ENCODE measurements around the gene FIGNL1.

The FIGNL1 gene

DNA sequence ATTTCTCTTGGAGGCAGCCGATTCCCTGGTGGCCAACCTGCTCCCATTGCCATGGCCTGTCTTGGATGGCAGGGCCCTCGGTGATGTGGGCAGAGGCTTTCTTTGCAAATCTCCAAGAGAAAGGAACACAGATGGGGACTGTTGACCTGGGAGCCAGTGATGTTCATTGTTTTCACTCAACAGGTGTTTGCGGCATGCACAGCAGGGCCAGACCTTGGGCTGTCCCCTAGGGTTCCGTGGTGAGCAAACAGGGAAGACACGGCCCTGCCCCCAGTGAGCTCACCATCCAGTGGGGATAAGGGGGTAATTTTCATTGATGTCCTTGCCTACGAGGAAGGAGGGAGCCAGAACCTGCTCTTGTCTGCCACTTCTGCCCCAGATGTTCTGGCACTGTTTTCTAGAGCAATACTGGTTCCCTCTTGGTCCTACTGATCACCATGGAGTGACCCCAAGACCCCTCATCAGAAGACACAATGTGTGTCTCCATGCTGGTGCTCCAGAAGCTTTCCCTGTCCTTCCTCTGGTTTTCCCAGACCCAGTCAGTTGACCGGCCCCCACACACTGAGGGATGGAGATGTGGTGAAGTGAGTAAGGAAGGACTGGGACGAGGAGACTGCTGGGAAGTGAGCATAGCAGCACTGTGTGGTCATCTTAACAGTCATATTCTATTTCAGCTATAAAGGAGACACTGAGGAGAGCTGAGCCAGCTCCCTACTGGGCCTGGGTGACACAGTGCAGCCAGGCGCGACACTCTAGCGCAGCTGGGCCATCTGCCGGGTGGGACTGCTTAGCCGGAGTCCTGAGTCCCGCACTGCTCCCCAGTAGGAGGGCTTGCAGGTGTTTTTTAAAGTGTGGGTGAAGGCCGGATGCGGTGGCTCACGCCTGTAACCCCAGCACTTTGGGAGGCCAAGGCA, 20.4 kb upstream of the FIGNL1 start:
- H3K4me2 ChIP-seq (ENCODE audit: low read depth, low read length, poor library complexity, severe bottlenecking): no peak overlapping the region
- H3K27me3 ChIP-seq (ENCODE audit: insufficient read depth, low read length, poor library complexity, severe bottlenecking): no peaks in the 10 kb centered on the region
- no peaks in the 10 kb centered on the region for H3F3A ChIP-seq (ENCODE audit: low read depth)
- TF ChIP-seq, protein P1, sequence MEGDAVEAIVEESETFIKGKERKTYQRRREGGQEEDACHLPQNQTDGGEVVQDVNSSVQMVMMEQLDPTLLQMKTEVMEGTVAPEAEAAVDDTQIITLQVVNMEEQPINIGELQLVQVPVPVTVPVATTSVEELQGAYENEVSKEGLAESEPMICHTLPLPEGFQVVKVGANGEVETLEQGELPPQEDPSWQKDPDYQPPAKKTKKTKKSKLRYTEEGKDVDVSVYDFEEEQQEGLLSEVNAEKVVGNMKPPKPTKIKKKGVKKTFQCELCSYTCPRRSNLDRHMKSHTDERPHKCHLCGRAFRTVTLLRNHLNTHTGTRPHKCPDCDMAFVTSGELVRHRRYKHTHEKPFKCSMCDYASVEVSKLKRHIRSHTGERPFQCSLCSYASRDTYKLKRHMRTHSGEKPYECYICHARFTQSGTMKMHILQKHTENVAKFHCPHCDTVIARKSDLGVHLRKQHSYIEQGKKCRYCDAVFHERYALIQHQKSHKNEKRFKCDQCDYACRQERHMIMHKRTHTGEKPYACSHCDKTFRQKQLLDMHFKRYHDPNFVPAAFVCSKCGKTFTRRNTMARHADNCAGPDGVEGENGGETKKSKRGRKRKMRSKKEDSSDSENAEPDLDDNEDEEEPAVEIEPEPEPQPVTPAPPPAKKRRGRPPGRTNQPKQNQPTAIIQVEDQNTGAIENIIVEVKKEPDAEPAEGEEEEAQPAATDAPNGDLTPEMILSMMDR (conservative IDR thresholded peaks at IDR 0.05; ENCODE audit: low read length): no peak
- TF ChIP-seq EZH2phosphoT487 (IDR thresholded peaks at IDR 0.05; ENCODE audit: borderline replicate concordance): no peak
- no peak overlapping the region for H3K4me3 ChIP-seq (ENCODE audit: low read length, poor library complexity, severe bottlenecking)
- H3K79me2 ChIP-seq (ENCODE audit: insufficient read depth, low read length): no peaks in the 10 kb centered on the region
- no peaks in the 10 kb centered on the region for H3K9me3 ChIP-seq (ENCODE audit: insufficient read depth, low read depth, low read length)
- H2AFZ ChIP-seq (ENCODE audit: low read length): no peak overlapping the region
- no peak overlapping the region for H3K9ac ChIP-seq (ENCODE audit: low read depth, low read length, poor library complexity, severe bottlenecking)
- peaks cover 4% of the 10 kb centered on the region for H3K4me1 ChIP-seq (ENCODE audit: insufficient read depth, low read length, poor library complexity, severe bottlenecking)
- no peaks in the 10 kb centered on the region for H3K36me3 ChIP-seq (ENCODE audit: insufficient read depth, low read length)
- H4K20me1 ChIP-seq (ENCODE audit: insufficient read depth, low read length, poor library complexity, severe bottlenecking): no peaks in the 10 kb centered on the region
- H3K9me2 ChIP-seq (replicated peaks; ENCODE audit: low read depth, low read length): no peaks in the 10 kb centered on the region

DNA sequence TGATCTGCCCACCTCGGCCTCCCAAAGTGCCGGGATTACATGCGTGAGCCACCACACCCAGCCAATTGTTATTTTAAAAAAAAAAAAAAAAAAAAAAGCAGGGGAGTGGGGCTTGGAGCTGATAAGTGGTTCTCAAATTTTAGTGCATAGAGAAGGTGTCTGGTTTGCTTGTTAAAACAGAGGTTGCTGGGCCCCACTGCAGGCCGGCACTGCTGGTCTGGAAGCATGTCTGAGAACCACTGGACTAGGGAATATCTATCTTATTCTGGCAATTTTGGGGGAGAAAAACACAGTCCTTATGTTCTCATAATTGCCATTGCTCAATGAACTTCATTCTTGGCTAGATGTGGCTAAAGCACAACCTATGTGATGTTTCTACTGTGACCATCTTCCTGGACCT, 19.0 kb upstream of the FIGNL1 start:
- Histone ChIP-seq H3K36me3 (ENCODE audit: insufficient read depth, low read length) (no peaks in the 10 kb centered on the region), H3K27me3 (ENCODE audit: insufficient read depth, low read length, poor library complexity, severe bottlenecking) (no peaks in the 10 kb centered on the region), H3K4me2 (ENCODE audit: low read depth, low read length, poor library complexity, severe bottlenecking) (no peak overlapping the region), H3F3A (ENCODE audit: low read depth) (no peaks in the 10 kb centered on the region), H3K9ac (ENCODE audit: low read depth, low read length, poor library complexity, severe bottlenecking) (no peak overlapping the region), H3K9me2 (replicated peaks; ENCODE audit: low read depth, low read length) (no peaks in the 10 kb centered on the region), H3K79me2 (ENCODE audit: insufficient read depth, low read length) (no peaks in the 10 kb centered on the region), H3K9me3 (ENCODE audit: insufficient read depth, low read depth, low read length) (no peaks in the 10 kb centered on the region), H3K4me1 (ENCODE audit: insufficient read depth, low read length, poor library complexity, severe bottlenecking) (peaks cover 4% of the 10 kb centered on the region), H3K4me3 (ENCODE audit: low read length, poor library complexity, severe bottlenecking) (no peak overlapping the region), H4K20me1 (ENCODE audit: insufficient read depth, low read length, poor library complexity, severe bottlenecking) (no peaks in the 10 kb centered on the region), H2AFZ (ENCODE audit: low read length) (no peak overlapping the region)
- TF ChIP-seq, protein P1 (conservative IDR thresholded peaks at IDR 0.05; ENCODE audit: low read length): no peak

DNA sequence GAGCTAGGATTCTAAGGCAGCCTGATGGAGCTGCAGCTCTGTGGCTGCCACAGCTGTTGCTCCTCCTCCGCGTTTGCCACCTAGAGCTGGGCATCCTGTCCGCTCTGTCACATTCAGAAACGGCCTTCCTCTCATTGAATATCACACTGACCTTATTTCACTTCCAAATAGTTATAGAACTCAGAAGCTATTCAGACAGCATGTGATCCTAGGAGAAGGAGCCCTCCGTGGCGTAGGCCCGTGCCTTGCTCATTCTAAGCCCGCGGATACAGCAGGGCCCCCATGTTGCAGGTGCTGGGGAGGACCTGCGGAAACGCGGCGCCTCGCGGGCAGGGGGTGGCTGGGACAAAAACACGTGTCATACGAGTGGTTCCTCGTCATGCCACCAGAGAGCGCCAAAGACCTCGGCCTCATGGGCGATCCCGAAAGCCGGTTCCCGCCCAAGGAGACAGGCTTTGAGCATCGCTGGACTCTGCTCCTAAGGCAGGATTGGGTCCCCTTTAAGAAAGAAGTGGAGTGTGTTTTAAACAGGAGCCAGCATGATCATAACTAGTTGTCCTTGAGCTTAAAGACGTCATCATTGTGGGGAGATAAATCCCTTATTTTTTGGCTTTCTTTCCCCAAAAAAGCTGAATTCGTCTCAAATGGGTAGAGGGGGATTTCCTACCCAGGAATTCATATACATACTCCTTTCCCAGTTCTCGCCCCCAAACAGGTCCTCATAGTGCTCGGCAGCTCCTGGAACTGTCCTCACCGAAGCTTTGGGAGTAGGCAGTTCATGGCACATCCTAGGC, 17.9 kb upstream of the FIGNL1 start:
- Histone ChIP-seq H3K36me3 (ENCODE audit: insufficient read depth, low read length) (no peaks in the 10 kb centered on the region), H3K9me2 (replicated peaks; ENCODE audit: low read depth, low read length) (no peaks in the 10 kb centered on the region), H3K4me1 (ENCODE audit: insufficient read depth, low read length, poor library complexity, severe bottlenecking) (peaks cover 4% of the 10 kb centered on the region), H3K9ac (ENCODE audit: low read depth, low read length, poor library complexity, severe bottlenecking) (no peak overlapping the region), H3K4me2 (ENCODE audit: low read depth, low read length, poor library complexity, severe bottlenecking) (peak overlapping the region; percentile 70), H3F3A (ENCODE audit: low read depth) (no peaks in the 10 kb centered on the region), H3K9me3 (ENCODE audit: insufficient read depth, low read depth, low read length) (no peaks in the 10 kb centered on the region), H3K79me2 (ENCODE audit: insufficient read depth, low read length) (no peaks in the 10 kb centered on the region), H3K4me3 (ENCODE audit: low read length, poor library complexity, severe bottlenecking) (peak overlapping the region; percentile 55), H4K20me1 (ENCODE audit: insufficient read depth, low read length, poor library complexity, severe bottlenecking) (no peaks in the 10 kb centered on the region), H3K27me3 (ENCODE audit: insufficient read depth, low read length, poor library complexity, severe bottlenecking) (no peaks in the 10 kb centered on the region), H2AFZ (ENCODE audit: low read length) (peak overlapping the region; percentile 95)
- TF ChIP-seq EZH2phosphoT487 (IDR thresholded peaks at IDR 0.05; ENCODE audit: borderline replicate concordance): no peak
- TF ChIP-seq, protein P1 (conservative IDR thresholded peaks at IDR 0.05; ENCODE audit: low read length): peak; percentile 91

Data from Loucy (cell line).